Neural cell (in vitro differentiated cells): Measurements from ENCODE around the gene FGF14. TPM values are rescaled to one million over a fixed set of nuclear protein-coding genes. Genes with fewer than 3 reads are reported as not detected.

Experiments
- H2AFZ ChIP-seq: fragments of 200-600, 300-800 bp; sonication (generic), shearing (Covaris generic); 2 replicates; pipeline ENCODE4 v1.6.0; 2014; ENCODE audit warnings: low read depth, mild to moderate bottlenecking, antibody characterized with exemption, low read length, moderate library complexity
- H3F3A ChIP-seq: fragments of 200-600 bp; shearing (Covaris generic); 2 replicates; pipeline ENCODE4 v1.6.1; 2016; ENCODE audit warnings: mild to moderate bottlenecking, moderate library complexity, mixed read lengths, antibody characterized with exemption, low read length; ENCODE audit not compliant: insufficient read depth, poor library complexity, severe bottlenecking
- H3K27ac ChIP-seq: fragments of 200-600, 300-800 bp; sonication (generic), shearing (Covaris generic); 2 replicates; pipeline ENCODE4 v1.5.1; 2014; ENCODE audit warnings: mild to moderate bottlenecking, low read length, moderate library complexity
- H3K27me3 ChIP-seq: fragments of 300-800, 200-600 bp; sonication (generic), shearing (Covaris generic); 2 replicates; pipeline ENCODE4 v1.6.0; 2014; ENCODE audit warnings: mild to moderate bottlenecking, low read depth, low read length, moderate library complexity; ENCODE audit not compliant: insufficient read depth
- H3K36me3 ChIP-seq: fragments of 300-800, 200-600 bp; sonication (generic), shearing (Covaris generic); 2 replicates; pipeline ENCODE4 v1.5.1; 2014; ENCODE audit warnings: mild to moderate bottlenecking, antibody characterized with exemption, low read length, moderate library complexity; ENCODE audit not compliant: insufficient read depth
- H3K4me2 ChIP-seq: fragments of 300-800, 200-600 bp; sonication (generic), shearing (Covaris generic); 2 replicates; pipeline ENCODE4 v1.6.0; 2014; ENCODE audit warnings: mild to moderate bottlenecking, low read length
- H3K4me3 ChIP-seq: fragments of 300-800, 200-600 bp; sonication (generic), shearing (Covaris generic); 2 replicates; pipeline ENCODE4 v1.5.1; 2014; ENCODE audit warnings: mild to moderate bottlenecking, low read length, moderate library complexity
- H3K79me2 ChIP-seq: fragments of 200-600 bp; shearing (Covaris generic); replicated peaks from 2 replicates; pipeline ENCODE4 v1.6.0; 2014; ENCODE audit warnings: mild to moderate bottlenecking, low read length, moderate library complexity; ENCODE audit not compliant: insufficient read depth
- H3K9ac ChIP-seq: fragments of 300-800, 200-600 bp; sonication (generic), shearing (Covaris generic); 2 replicates; pipeline ENCODE4 v1.6.1; 2016; ENCODE audit warnings: mild to moderate bottlenecking, low read length, mixed read lengths
- H3K9me2 ChIP-seq: fragments of 200-600 bp; shearing (Covaris generic); 2 replicates; pipeline ENCODE4 v1.6.1; 2016; ENCODE audit warnings: mild to moderate bottlenecking, low read length, mixed read lengths; ENCODE audit not compliant: insufficient read depth
- H3K9me3 ChIP-seq: fragments of 200-600, 300-800 bp; sonication (generic), shearing (Covaris generic); 2 replicates; pipeline ENCODE4 v1.6.1; 2016; ENCODE audit warnings: mild to moderate bottlenecking, mixed run types, low read length, moderate library complexity, mixed read lengths
- H4K20me1 ChIP-seq: fragments of 200-600 bp; shearing (Covaris generic); 2 replicates; pipeline ENCODE4 v1.6.1; 2016; ENCODE audit warnings: mild to moderate bottlenecking, mixed run types; ENCODE audit not compliant: insufficient read depth
- EP300 ChIP-seq: fragments of 450-650 bp; conservative IDR thresholded peaks from 2 replicates; pipeline ENCODE4 v1.6.1; 2014; ENCODE audit warnings: antibody characterized with exemption, mild to moderate bottlenecking, moderate library complexity; ENCODE audit not compliant: poor library complexity, severe bottlenecking
- EZH2 ChIP-seq: fragments of 200-600, 300-800 bp; shearing (Covaris generic), sonication (generic); IDR thresholded peaks from 2 replicates; pipeline ENCODE4 v1.6.1; 2014; ENCODE audit warnings: antibody characterized with exemption, low read length, borderline replicate concordance, mild to moderate bottlenecking; ENCODE audit not compliant: insufficient read depth, poor library complexity, severe bottlenecking
- MXI1 ChIP-seq: fragments of 450-650 bp; conservative IDR thresholded peaks from 2 replicates; pipeline ENCODE4 v1.6.1; 2014; ENCODE audit warnings: antibody characterized with exemption, mild to moderate bottlenecking; ENCODE audit not compliant: poor library complexity, severe bottlenecking
- POLR2AphosphoS5 ChIP-seq: IDR thresholded peaks from 2 replicates; pipeline ENCODE4 v1.6.1; 2012
- RAD21 ChIP-seq: fragments of 450-650 bp; conservative IDR thresholded peaks from 2 replicates; pipeline ENCODE4 v1.6.1; 2014; ENCODE audit warnings: antibody characterized with exemption, mild to moderate bottlenecking, moderate library complexity
- SMC3 ChIP-seq: fragments of 450-650 bp; conservative IDR thresholded peaks from 2 replicates; pipeline ENCODE4 v1.6.1; 2014; ENCODE audit warnings: antibody characterized with exemption, mild to moderate bottlenecking, moderate library complexity; ENCODE audit not compliant: poor library complexity
- TAF1 ChIP-seq: IDR thresholded peaks from 2 replicates; pipeline ENCODE4 v1.6.1; 2012; ENCODE audit warnings: low read depth
- polyA plus RNA-seq: library from polyadenylated mRNA; depleted of rRNA; stranded (reverse); fragments of >200 nt; gene quantifications from 2 replicates; pipeline ENCODE4 v1.2.3, GENCODE V29; 2014
- TF ChIP-seq, protein P1 (sequence below): fragments of 450-650 bp; IDR thresholded peaks from 2 replicates; pipeline ENCODE4 v1.5.1; 2014; ENCODE audit warnings: antibody characterized with exemption, mild to moderate bottlenecking, moderate library complexity; ENCODE audit not compliant: poor library complexity, severe bottlenecking
- TF ChIP-seq, protein P2 (sequence below): IDR thresholded peaks from 2 replicates; pipeline ENCODE4 v1.6.1; 2012; ENCODE audit warnings: borderline replicate concordance

FGF14 gene
- polyA plus RNA-seq, 1 donor from 2014 or later = 36.4 TPM

DNA sequence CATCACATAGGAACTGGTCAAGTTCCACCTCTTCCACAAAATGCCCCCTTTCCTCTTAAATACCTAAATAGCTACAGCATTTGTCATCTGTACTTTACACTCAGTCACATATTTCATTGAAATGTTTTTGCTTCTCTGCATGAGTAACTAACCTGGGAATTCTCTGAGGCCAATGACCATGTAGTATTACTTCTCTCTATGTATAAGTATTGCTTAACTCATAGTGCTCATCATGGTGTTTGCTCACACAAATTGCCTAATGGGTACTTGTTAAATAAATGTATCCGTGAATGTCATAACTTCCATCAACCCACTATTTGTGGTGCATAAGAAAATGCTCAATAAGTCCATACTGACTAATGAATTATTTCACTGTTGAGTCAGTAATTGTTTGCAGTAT is 115.5 kb downstream of the FGF14 start:
- Histone ChIP-seq H3K79me2 (no peaks in the 10 kb centered on the region), H3K4me2 (no peak overlapping the region), H3K36me3 (no peaks in the 10 kb centered on the region), H3K27me3 (no peaks in the 10 kb centered on the region), H2AFZ (no peak overlapping the region), H3K9me3 (no peaks in the 10 kb centered on the region), H4K20me1 (no peaks in the 10 kb centered on the region), H3K27ac (no peak overlapping the region), H3F3A (no peaks in the 10 kb centered on the region), H3K9me2 (no peaks in the 10 kb centered on the region), H3K4me3 (no peak overlapping the region), H3K9ac (no peak overlapping the region)
- TF ChIP-seq POLR2AphosphoS5 = no peak
- TF ChIP-seq EP300 = no peak

DNA sequence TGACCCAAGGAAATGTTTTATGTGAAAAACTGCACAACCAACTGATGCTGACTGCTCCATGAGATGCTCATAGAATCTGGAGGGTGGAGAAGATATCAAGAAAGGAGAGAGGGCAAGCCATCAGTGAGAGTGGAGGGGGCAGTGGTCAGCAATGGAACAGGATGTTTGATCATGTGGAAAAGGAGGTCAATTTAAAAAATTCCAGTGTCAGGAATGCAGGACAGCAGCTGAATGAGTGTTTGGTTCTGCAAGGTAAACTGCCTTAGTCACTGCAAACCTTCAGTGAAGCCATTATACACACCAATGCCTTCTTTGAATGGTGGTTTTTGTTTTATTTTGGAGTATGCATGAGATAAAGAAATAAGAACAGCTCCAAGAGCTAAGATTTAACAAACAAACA is 121.5 kb downstream of the FGF14 start:
- no peak overlapping the region for H3K9ac ChIP-seq
- no peaks in the 10 kb centered on the region for H4K20me1 ChIP-seq
- no peaks in the 10 kb centered on the region for H3K79me2 ChIP-seq
- H3K9me3 ChIP-seq = no peaks in the 10 kb centered on the region
- H3F3A ChIP-seq = no peaks in the 10 kb centered on the region
- H3K4me3 ChIP-seq = no peak overlapping the region
- H2AFZ ChIP-seq = no peak overlapping the region
- no peaks in the 10 kb centered on the region for H3K36me3 ChIP-seq
- H3K4me2 ChIP-seq = no peak overlapping the region
- no peaks in the 10 kb centered on the region for H3K27me3 ChIP-seq
- H3K27ac ChIP-seq = no peak overlapping the region
- no peak for TF ChIP-seq EP300
- TF ChIP-seq, protein P1, sequence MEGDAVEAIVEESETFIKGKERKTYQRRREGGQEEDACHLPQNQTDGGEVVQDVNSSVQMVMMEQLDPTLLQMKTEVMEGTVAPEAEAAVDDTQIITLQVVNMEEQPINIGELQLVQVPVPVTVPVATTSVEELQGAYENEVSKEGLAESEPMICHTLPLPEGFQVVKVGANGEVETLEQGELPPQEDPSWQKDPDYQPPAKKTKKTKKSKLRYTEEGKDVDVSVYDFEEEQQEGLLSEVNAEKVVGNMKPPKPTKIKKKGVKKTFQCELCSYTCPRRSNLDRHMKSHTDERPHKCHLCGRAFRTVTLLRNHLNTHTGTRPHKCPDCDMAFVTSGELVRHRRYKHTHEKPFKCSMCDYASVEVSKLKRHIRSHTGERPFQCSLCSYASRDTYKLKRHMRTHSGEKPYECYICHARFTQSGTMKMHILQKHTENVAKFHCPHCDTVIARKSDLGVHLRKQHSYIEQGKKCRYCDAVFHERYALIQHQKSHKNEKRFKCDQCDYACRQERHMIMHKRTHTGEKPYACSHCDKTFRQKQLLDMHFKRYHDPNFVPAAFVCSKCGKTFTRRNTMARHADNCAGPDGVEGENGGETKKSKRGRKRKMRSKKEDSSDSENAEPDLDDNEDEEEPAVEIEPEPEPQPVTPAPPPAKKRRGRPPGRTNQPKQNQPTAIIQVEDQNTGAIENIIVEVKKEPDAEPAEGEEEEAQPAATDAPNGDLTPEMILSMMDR = no peak
- TF ChIP-seq MXI1 = no peak
- no peak for TF ChIP-seq SMC3
- TF ChIP-seq POLR2AphosphoS5 = no peak
- no peak for TF ChIP-seq RAD21
- no peak for TF ChIP-seq EZH2
- no peak for TF ChIP-seq TAF1
- TF ChIP-seq, protein P2, sequence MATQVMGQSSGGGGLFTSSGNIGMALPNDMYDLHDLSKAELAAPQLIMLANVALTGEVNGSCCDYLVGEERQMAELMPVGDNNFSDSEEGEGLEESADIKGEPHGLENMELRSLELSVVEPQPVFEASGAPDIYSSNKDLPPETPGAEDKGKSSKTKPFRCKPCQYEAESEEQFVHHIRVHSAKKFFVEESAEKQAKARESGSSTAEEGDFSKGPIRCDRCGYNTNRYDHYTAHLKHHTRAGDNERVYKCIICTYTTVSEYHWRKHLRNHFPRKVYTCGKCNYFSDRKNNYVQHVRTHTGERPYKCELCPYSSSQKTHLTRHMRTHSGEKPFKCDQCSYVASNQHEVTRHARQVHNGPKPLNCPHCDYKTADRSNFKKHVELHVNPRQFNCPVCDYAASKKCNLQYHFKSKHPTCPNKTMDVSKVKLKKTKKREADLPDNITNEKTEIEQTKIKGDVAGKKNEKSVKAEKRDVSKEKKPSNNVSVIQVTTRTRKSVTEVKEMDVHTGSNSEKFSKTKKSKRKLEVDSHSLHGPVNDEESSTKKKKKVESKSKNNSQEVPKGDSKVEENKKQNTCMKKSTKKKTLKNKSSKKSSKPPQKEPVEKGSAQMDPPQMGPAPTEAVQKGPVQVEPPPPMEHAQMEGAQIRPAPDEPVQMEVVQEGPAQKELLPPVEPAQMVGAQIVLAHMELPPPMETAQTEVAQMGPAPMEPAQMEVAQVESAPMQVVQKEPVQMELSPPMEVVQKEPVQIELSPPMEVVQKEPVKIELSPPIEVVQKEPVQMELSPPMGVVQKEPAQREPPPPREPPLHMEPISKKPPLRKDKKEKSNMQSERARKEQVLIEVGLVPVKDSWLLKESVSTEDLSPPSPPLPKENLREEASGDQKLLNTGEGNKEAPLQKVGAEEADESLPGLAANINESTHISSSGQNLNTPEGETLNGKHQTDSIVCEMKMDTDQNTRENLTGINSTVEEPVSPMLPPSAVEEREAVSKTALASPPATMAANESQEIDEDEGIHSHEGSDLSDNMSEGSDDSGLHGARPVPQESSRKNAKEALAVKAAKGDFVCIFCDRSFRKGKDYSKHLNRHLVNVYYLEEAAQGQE = no peak
- no peaks in the 10 kb centered on the region for H3K9me2 ChIP-seq

DNA sequence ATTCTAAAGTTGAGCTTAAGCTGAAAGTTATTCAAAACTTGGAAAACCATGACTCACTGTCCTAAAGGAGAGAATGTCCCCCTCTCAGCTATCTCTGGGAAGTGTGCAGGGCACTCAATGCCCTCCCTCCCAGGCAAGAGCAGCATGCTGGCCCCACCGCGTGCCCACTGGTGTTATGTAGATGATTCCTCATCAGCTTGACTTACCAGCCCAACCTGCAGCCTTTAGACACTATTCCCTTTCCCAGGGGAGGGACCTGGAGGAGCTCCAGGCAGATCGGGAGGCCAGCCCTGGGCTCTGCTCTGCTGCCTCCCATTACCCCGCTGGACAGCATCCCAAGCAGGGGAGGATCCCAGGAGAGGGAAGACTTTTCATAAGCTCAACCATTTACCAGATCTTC is 124.6 kb downstream of the FGF14 start:
- Histone ChIP-seq H3K79me2 (no peaks in the 10 kb centered on the region), H3K36me3 (no peaks in the 10 kb centered on the region), H3K9ac (no peak overlapping the region), H3K9me3 (no peaks in the 10 kb centered on the region), H3K27ac (no peak overlapping the region), H3K27me3 (no peaks in the 10 kb centered on the region), H2AFZ (no peak overlapping the region), H4K20me1 (no peaks in the 10 kb centered on the region), H3K4me3 (no peak overlapping the region), H3F3A (no peaks in the 10 kb centered on the region), H3K9me2 (no peaks in the 10 kb centered on the region), H3K4me2 (no peak overlapping the region)
- TF ChIP-seq MXI1 = no peak
- TF ChIP-seq SMC3 = no peak
- TF ChIP-seq POLR2AphosphoS5 = no peak
- TF ChIP-seq, protein P2 = no peak
- TF ChIP-seq EP300 = no peak
- TF ChIP-seq, protein P1 = no peak
- no peak for TF ChIP-seq EZH2
- no peak for TF ChIP-seq TAF1
- no peak for TF ChIP-seq RAD21
